A549 (cell line): ENCODE measurements around the gene TREML2.

ENCODE experiments used
- CEBPB ChIP-seq, 2 experiments: fragments of >200 bp in 1 of 2; sonication (Bioruptor Twin) in 1 of 2; formaldehyde crosslinking in 1 of 2; IDR thresholded peaks; 2 replicates each; pipeline ENCODE4 v1.6.1; 2012 to 2016
- CTCF ChIP-seq: fragments of >200 bp; sonication (Bioruptor Twin); formaldehyde crosslinking; IDR thresholded peaks from 3 replicates; pipeline ENCODE4 v1.5.1; 2016
- FOXS1 ChIP-seq: fragments of 250-450 bp; sonication (Bioruptor Pico); IDR thresholded peaks from 2 replicates; pipeline ENCODE4 v1.5.0; 2020; ENCODE audit warnings: mild to moderate bottlenecking, moderate library complexity
- HDAC2 ChIP-seq: fragments of 200-600 bp; sonication (generic); IDR thresholded peaks from 2 replicates; pipeline ENCODE4 v1.6.1; 2016
- NR3C1 ChIP-seq: fragments of >200 bp; sonication (Bioruptor Twin); formaldehyde crosslinking; IDR thresholded peaks from 3 replicates; pipeline ENCODE4 v1.6.1; 2017
- RAD21 ChIP-seq, 2 experiments: fragments of >200 bp in 1 of 2; sonication (Bioruptor Twin) in 1 of 2; formaldehyde crosslinking in 1 of 2; IDR thresholded peaks in 1 of 2; conservative IDR thresholded peaks in 1 of 2; 2 replicates in 1 of 2; 3 replicates in 1 of 2; pipeline ENCODE4 v1.6.1; 2012 to 2018; ENCODE audit warnings: inconsistent platforms in 1 of 2
- SMC3 ChIP-seq: fragments of >200 bp; sonication (Bioruptor Twin); formaldehyde crosslinking; IDR thresholded peaks from 3 replicates; pipeline ENCODE4 v1.6.1; 2018; ENCODE audit warnings: inconsistent platforms
- TF ChIP-seq, protein P1 (sequence below): fragments of 450-650 bp; IDR thresholded peaks from 2 replicates; pipeline ENCODE4 v1.6.1; 2014; ENCODE audit warnings: antibody characterized with exemption

DNA sequence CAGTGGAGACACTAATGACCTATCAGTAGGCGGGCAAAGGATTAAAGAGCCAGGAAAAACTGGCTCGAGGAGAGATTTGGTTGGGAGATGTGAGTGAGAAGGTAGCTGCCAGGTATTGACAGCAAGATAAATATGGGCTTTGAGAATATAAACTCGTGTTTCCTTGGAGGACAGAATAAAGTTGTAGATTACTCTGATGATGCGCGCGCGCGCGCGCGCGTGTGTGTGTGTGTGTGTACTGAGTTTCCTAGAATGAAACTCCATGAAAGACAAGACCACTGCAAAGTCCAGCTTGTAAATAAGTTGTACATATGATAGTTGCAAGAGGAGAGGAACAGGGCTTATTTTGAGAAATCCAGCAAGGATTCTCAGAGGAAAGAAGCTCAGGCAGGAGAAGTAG lies 24.8 kb downstream of the TREML2 start:
- no peak for TF ChIP-seq FOXS1 (CRISPR knock-in tag)
- no peak for TF ChIP-seq SMC3
- no peak for TF ChIP-seq CTCF
- no peak for TF ChIP-seq NR3C1
- no peak for TF ChIP-seq RAD21 (conservative IDR thresholded peaks at IDR 0.05 in 1 of 2, IDR thresholded peaks at IDR 0.05 in 1 of 2)
- TF ChIP-seq CEBPB (IDR thresholded peaks at IDR 0.05): no peak
- TF ChIP-seq, protein P1, sequence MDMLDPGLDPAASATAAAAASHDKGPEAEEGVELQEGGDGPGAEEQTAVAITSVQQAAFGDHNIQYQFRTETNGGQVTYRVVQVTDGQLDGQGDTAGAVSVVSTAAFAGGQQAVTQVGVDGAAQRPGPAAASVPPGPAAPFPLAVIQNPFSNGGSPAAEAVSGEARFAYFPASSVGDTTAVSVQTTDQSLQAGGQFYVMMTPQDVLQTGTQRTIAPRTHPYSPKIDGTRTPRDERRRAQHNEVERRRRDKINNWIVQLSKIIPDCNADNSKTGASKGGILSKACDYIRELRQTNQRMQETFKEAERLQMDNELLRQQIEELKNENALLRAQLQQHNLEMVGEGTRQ: no peak
- no peak for TF ChIP-seq HDAC2
